GM23338 (cell line): ENCODE measurements around the gene DCTN2. TPM values are rescaled to one million over a fixed set of nuclear protein-coding genes. Genes with fewer than 3 reads are reported as not detected.

Experiments used
- ATAC-seq: fragments of 200-7000 bp; cut with Tn5 transposase; 3 replicates; pipeline ENCODE4 v1.9.1; 2020
- DNase-seq: peaks from one replicate; pipeline ENCODE4 v3.0.0-alpha.2; 2015; ENCODE audit warnings: low spot score
- H2AFZ ChIP-seq: fragments of 200-600 bp; sonication (generic); 2 replicates; pipeline ENCODE4 v1.8.0; 2016; ENCODE audit warnings: antibody characterized with exemption, mild to moderate bottlenecking, moderate library complexity
- H3F3A ChIP-seq: fragments of 200-600 bp; sonication (generic); replicated peaks from 2 replicates; pipeline ENCODE4 v1.8.0; 2017; ENCODE audit warnings: antibody characterized with exemption, mixed run types, low read depth
- H3K27ac ChIP-seq: fragments of 200-600 bp; sonication (generic); 2 replicates; pipeline ENCODE4 v1.6.1; 2016; ENCODE audit warnings: low read depth
- H3K27me3 ChIP-seq: fragments of 200-600 bp; sonication (generic); 2 replicates; pipeline ENCODE4 v1.8.0; 2016; ENCODE audit warnings: mild to moderate bottlenecking, mixed run types, moderate library complexity; ENCODE audit not compliant: insufficient read depth
- H3K36me3 ChIP-seq: fragments of 200-600 bp; sonication (generic); 2 replicates; pipeline ENCODE4 v1.8.0; 2016; ENCODE audit warnings: mild to moderate bottlenecking; ENCODE audit not compliant: insufficient read depth
- H3K4me1 ChIP-seq: fragments of 200-600 bp; sonication (generic); 2 replicates; pipeline ENCODE4 v1.8.0; 2016; ENCODE audit warnings: mild to moderate bottlenecking, moderate library complexity; ENCODE audit not compliant: insufficient read depth
- H3K4me2 ChIP-seq: fragments of 200-600 bp; sonication (generic); 2 replicates; pipeline ENCODE4 v1.7.1; 2017; ENCODE audit warnings: mixed run types
- H3K4me3 ChIP-seq: fragments of 200-600 bp; sonication (generic); 2 replicates; pipeline ENCODE4 v1.6.1; 2016; ENCODE audit warnings: mixed run types
- H3K79me2 ChIP-seq: fragments of 200-600 bp; sonication (generic); replicated peaks from 2 replicates; pipeline ENCODE4 v1.8.0; 2017; ENCODE audit warnings: mild to moderate bottlenecking; ENCODE audit not compliant: insufficient read depth
- H3K9me2 ChIP-seq: fragments of 200-600 bp; sonication (generic); 2 replicates; pipeline ENCODE4 v1.8.0; 2017; ENCODE audit not compliant: insufficient read depth
- H4K20me1 ChIP-seq: fragments of 200-600 bp; sonication (generic); replicated peaks from 2 replicates; pipeline ENCODE4 v1.8.0; 2017; ENCODE audit warnings: mild to moderate bottlenecking; ENCODE audit not compliant: insufficient read depth
- H3K27ac Mint-ChIP-seq: 2 replicates; pipeline ENCODE4 v1.8.0; 2020; ENCODE audit warnings: inconsistent platforms, mild to moderate bottlenecking, moderate library complexity, mixed read lengths
- H3K27me3 Mint-ChIP-seq: 3 replicates; pipeline ENCODE4 v1.8.0; 2022; ENCODE audit warnings: low read depth, mild to moderate bottlenecking, moderate library complexity, mixed read lengths, inconsistent platforms; ENCODE audit not compliant: insufficient read depth, poor library complexity
- H3K36me3 Mint-ChIP-seq: 3 replicates; pipeline ENCODE4 v1.8.0; 2021; ENCODE audit warnings: low read depth, mild to moderate bottlenecking, inconsistent platforms, moderate library complexity, mixed read lengths
- H3K4me1 Mint-ChIP-seq: 3 replicates; pipeline ENCODE4 v1.8.0; 2020; ENCODE audit warnings: mild to moderate bottlenecking, inconsistent platforms, mixed read lengths
- H3K4me3 Mint-ChIP-seq: 3 replicates; pipeline ENCODE4 v1.8.0; 2021; ENCODE audit warnings: moderate library complexity, mild to moderate bottlenecking, inconsistent platforms, mixed read lengths
- H3K9me3 Mint-ChIP-seq: 3 replicates; pipeline ENCODE4 v1.8.0; 2020; ENCODE audit warnings: moderate library complexity, mild to moderate bottlenecking, inconsistent platforms, mixed read lengths
- CREB1 ChIP-seq: fragments of 250-450 bp; sonication (Bioruptor Pico); IDR thresholded peaks from 2 replicates; pipeline ENCODE4 v1.5.0; 2020; ENCODE audit warnings: low read depth, mild to moderate bottlenecking, moderate library complexity
- ETS1 ChIP-seq: IDR thresholded peaks from 2 replicates; pipeline ENCODE4 v1.6.1; 2016; ENCODE audit warnings: antibody characterized with exemption
- EZH2 ChIP-seq: fragments of 200-600 bp; sonication (generic); IDR thresholded peaks from one replicate; pipeline ENCODE4 v1.8.0; 2017; ENCODE audit warnings: antibody characterized with exemption, mild to moderate bottlenecking, low read depth; ENCODE audit not compliant: unreplicated experiment
- EZH2phosphoT487 ChIP-seq: fragments of 200-600 bp; sonication (generic); IDR thresholded peaks from one replicate; pipeline ENCODE4 v1.8.1; 2018; ENCODE audit warnings: antibody characterized with exemption; ENCODE audit not compliant: unreplicated experiment
- JUNB ChIP-seq: IDR thresholded peaks from one replicate; pipeline ENCODE4 v1.6.1; 2016; ENCODE audit warnings: antibody characterized with exemption; ENCODE audit not compliant: unreplicated experiment
- NANOG ChIP-seq: IDR thresholded peaks from 2 replicates; pipeline ENCODE4 v1.6.1; 2016; ENCODE audit warnings: antibody characterized with exemption, borderline replicate concordance
- POLR2AphosphoS5 ChIP-seq: IDR thresholded peaks from 2 replicates; pipeline ENCODE4 v1.6.1; 2016; ENCODE audit warnings: antibody characterized with exemption, low read depth
- REST ChIP-seq: IDR thresholded peaks from one replicate; pipeline ENCODE4 v1.6.1; 2018; ENCODE audit warnings: antibody characterized with exemption; ENCODE audit not compliant: unreplicated experiment
- STAT1 ChIP-seq: IDR thresholded peaks from one replicate; pipeline ENCODE4 v1.6.1; 2016; ENCODE audit warnings: antibody characterized with exemption; ENCODE audit not compliant: unreplicated experiment
- ZNF114 ChIP-seq: fragments of 250-450 bp; sonication (Bioruptor Pico); IDR thresholded peaks from 2 replicates; pipeline ENCODE4 v1.5.0; 2020; ENCODE audit warnings: mild to moderate bottlenecking, moderate library complexity
- ZNF331 ChIP-seq: fragments of 250-450 bp; sonication (Bioruptor Pico); IDR thresholded peaks from 2 replicates; pipeline ENCODE4 v1.5.0; 2020; ENCODE audit warnings: low read depth, mild to moderate bottlenecking, moderate library complexity
- ZNF462 ChIP-seq: fragments of 250-450 bp; sonication (Bioruptor Pico); IDR thresholded peaks from 2 replicates; pipeline ENCODE4 v1.5.0; 2020; ENCODE audit warnings: mild to moderate bottlenecking, moderate library complexity
- polyA plus RNA-seq: library from polyadenylated mRNA; unstranded; fragments of >200 nt; fragmentation: Nextera tagmentation; extraction: Ambion mirVana; gene quantifications from 2 replicates; pipeline ENCODE4 v1.2.1, GENCODE V29; 2016
- total RNA-seq: library from RNA; depleted of rRNA; stranded (reverse); fragments of >200 nt; shearing (Covaris generic); gene quantifications from 2 replicates; pipeline ENCODE4 v1.2.3, GENCODE V29; 2014
- TF ChIP-seq, protein P1 (sequence below), 2 experiments: fragments of 200-600 bp in 1 of 2; sonication (generic) in 1 of 2; conservative IDR thresholded peaks; 2 replicates each; pipeline versions ENCODE4 v1.5.1 to v1.6.1; 2016 to 2017; ENCODE audit warnings: antibody characterized with exemption in 2 of 2, low read depth in 2 of 2, mild to moderate bottlenecking in 2 of 2, moderate library complexity in 1 of 2

Gene DCTN2
- total and polyA plus RNA-seq, 2 experiments from 2014 or later, result 56.1 to 157 TPM

DNA sequence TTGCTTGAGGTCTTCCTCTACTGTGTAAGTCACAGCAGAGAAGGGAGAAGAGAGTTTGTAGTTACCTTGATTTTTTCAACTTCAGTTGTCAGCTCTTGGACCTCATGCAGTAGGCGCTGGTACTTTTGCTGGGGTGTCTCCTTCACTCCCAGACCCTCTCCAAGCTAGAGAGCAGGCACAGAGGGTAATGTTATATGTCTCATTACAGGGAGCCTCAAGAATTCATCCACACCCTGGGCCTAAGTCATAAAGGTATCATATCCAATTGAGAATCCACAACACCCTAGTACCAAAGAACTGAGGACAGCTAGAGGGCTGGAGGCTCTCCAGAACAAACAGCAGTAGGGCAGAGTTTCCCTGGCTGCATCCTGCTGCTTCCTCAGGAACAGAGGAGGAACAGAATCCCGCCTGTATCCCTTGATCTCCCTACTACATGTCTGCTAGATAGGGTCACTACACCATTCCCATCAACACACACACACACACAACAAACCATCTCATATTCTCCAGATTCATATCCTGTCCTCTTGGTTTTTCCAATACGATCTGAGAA lies 11.9 kb downstream of the DCTN2 start:
- no peak overlapping the region for H3K27ac ChIP-seq
- no peak overlapping the region for H2AFZ ChIP-seq
- no peaks in the 10 kb centered on the region for H3K27me3 ChIP-seq
- no peak overlapping the region; the same call in 1 of the 2 replicates for H3K27ac Mint-ChIP-seq
- no peak overlapping the region for H3K4me2 ChIP-seq
- no peak overlapping the region for H3K4me3 Mint-ChIP-seq
- no peak for ATAC-seq
- H3K4me1 ChIP-seq, result no peaks in the 10 kb centered on the region
- no peak overlapping the region for H3K4me3 ChIP-seq
- peaks cover 16% of the 10 kb centered on the region for H3K4me1 Mint-ChIP-seq
- peaks cover 8% of the 10 kb centered on the region for H4K20me1 ChIP-seq
- H3K36me3 Mint-ChIP-seq, result peaks cover 57% of the 10 kb centered on the region
- H3K36me3 ChIP-seq, result peaks cover 20% of the 10 kb centered on the region
- H3K27me3 Mint-ChIP-seq, result peaks cover 7% of the 10 kb centered on the region
- DNase-seq, result no peak
- 0 out of 2 replicates have a peak, but pooled peaks cover 7% of the 10 kb centered on the region for H3F3A ChIP-seq
- H3K9me3 Mint-ChIP-seq, result no peaks in the 10 kb centered on the region
- H3K9me2 ChIP-seq, result no peaks in the 10 kb centered on the region
- TF ChIP-seq, protein P1, sequence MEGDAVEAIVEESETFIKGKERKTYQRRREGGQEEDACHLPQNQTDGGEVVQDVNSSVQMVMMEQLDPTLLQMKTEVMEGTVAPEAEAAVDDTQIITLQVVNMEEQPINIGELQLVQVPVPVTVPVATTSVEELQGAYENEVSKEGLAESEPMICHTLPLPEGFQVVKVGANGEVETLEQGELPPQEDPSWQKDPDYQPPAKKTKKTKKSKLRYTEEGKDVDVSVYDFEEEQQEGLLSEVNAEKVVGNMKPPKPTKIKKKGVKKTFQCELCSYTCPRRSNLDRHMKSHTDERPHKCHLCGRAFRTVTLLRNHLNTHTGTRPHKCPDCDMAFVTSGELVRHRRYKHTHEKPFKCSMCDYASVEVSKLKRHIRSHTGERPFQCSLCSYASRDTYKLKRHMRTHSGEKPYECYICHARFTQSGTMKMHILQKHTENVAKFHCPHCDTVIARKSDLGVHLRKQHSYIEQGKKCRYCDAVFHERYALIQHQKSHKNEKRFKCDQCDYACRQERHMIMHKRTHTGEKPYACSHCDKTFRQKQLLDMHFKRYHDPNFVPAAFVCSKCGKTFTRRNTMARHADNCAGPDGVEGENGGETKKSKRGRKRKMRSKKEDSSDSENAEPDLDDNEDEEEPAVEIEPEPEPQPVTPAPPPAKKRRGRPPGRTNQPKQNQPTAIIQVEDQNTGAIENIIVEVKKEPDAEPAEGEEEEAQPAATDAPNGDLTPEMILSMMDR (conservative IDR thresholded peaks at IDR 0.05; ENCODE audit: low read depth in 2 of 2), result no peak
- TF ChIP-seq EZH2 (no peak), STAT1 (no peak), ZNF114 (CRISPR knock-in tag) (no peak), POLR2AphosphoS5 (no peak), NANOG (no peak), CREB1 (CRISPR knock-in tag) (no peak), ETS1 (no peak), EZH2phosphoT487 (no peak), REST (no peak), JUNB (no peak), ZNF462 (CRISPR knock-in tag) (no peak), ZNF331 (CRISPR knock-in tag) (no peak)
- no peaks in the 10 kb centered on the region for H3K79me2 ChIP-seq
